ENCODE measurements around the gene PTPRC. TPM values are rescaled to one million over a fixed set of nuclear protein-coding genes. Genes with fewer than 3 reads are reported as not detected.
A peak's percentile ranks its signal among the peaks of the same experiment; 100 is the strongest.

PTPRC gene
- total and polyA plus RNA-seq, 2 donors (not counting 3 experiments of a cell fraction or from before 2014, with no cell fraction given): not detected

GRCh38 chr1:198773030-198773429, 134.2 kb downstream of the PTPRC start:
- TF ChIP-seq JUN (IDR thresholded peaks at IDR 0.05; ENCODE audit: borderline replicate concordance, insufficient read depth, insufficient read length, low read depth): no peak
- no peak for TF ChIP-seq EZH2 (IDR thresholded peaks at IDR 0.05; ENCODE audit: borderline replicate concordance, low read depth, low read length, severe bottlenecking)
- TF ChIP-seq MYC (IDR thresholded peaks at IDR 0.05; ENCODE audit: low read depth, low read length): no peak
- no peak for TF ChIP-seq FOS (IDR thresholded peaks at IDR 0.05; ENCODE audit: borderline replicate concordance, insufficient read depth, low read length)
- no peak for TF ChIP-seq GATA2 (IDR thresholded peaks at IDR 0.05; ENCODE audit: insufficient read depth, insufficient read length, low read depth, low read length)
- TF ChIP-seq POLR2AphosphoS5 (IDR thresholded peaks at IDR 0.05; ENCODE audit: insufficient read depth, low read depth, low read length): no peak
- TF ChIP-seq POLR2A (IDR thresholded peaks at IDR 0.05; ENCODE audit: low read depth, low read length): no peak
- TF ChIP-seq CTCF (IDR thresholded peaks at IDR 0.05; ENCODE audit: extremely low read depth in 1 of 2, insufficient read depth in 1 of 2, low read depth in 1 of 2, low read length in 2 of 2): no peak
- TF ChIP-seq MAX (IDR thresholded peaks at IDR 0.05; ENCODE audit: insufficient read depth, insufficient read length): no peak
- peak overlapping the region; percentile 51 for H2AFZ ChIP-seq (ENCODE audit: low read depth, low read length)
- H3K36me3 ChIP-seq (ENCODE audit: control insufficient read depth in 2 of 2, extremely low read depth in 1 of 2, insufficient read depth in 2 of 2, low read length in 2 of 2): no peaks in the 10 kb centered on the region
- H3K9ac ChIP-seq (replicated peaks; ENCODE audit: extremely low read depth, insufficient read depth, low read length): no peak overlapping the region
- POLR2A ChIA-PET: no interaction called here
- DNase-seq (ENCODE audit: low read depth, low spot score) (no peak), FAIRE-seq (no peak)
- no TSS peak for BruUV-seq (replicated peaks)
- no peaks in the 10 kb centered on the region for H3K9me1 ChIP-seq (replicated peaks; ENCODE audit: control insufficient read depth, extremely low read depth, insufficient read depth, low read length)
- no peak overlapping the region for H3K4me2 ChIP-seq (ENCODE audit: insufficient read depth, low read length)
- H3K27ac ChIP-seq (ENCODE audit: insufficient read depth, low read depth, low read length): no peak overlapping the region
- H4K20me1 ChIP-seq (replicated peaks; ENCODE audit: control insufficient read depth, extremely low read depth, insufficient read depth, low read length): no peaks in the 10 kb centered on the region
- H3K27me3 ChIP-seq (ENCODE audit: control insufficient read depth in 2 of 2, insufficient read depth in 2 of 2, low read length in 2 of 2): no peaks in the 10 kb centered on the region
- no peaks in the 10 kb centered on the region for H3K9me3 ChIP-seq (replicated peaks; ENCODE audit: control insufficient read depth, insufficient read depth, low read length)
- dilution Hi-C loops (cut with MboI; ENCODE audit: extremely low pct_ligation_motif_present, low sequenced_read_pairs): no loop called here
- no peak overlapping the region for H3K4me3 ChIP-seq (replicated peaks in 1 of 3; ENCODE audit: insufficient read depth in 1 of 3, low read depth in 1 of 3, low read length in 3 of 3)
- intact Hi-C loops (cut with micrococcal nuclease): no loop called here
- CTCF ChIA-PET: interaction anchor here (1.0 to 3.3 kb wide), 8 partner anchors 15 to 691 kb away, joined by 3 to 21 read pairs (median 6); no protein-coding TSS in a partner anchor
- H3K4me1 ChIP-seq (ENCODE audit: control insufficient read depth, extremely low read depth, insufficient read depth, low read length): peaks cover 25% of the 10 kb centered on the region
- no peaks in the 10 kb centered on the region for H3K79me2 ChIP-seq (ENCODE audit: control insufficient read depth, insufficient read depth, low read length)
